HepG2 (cell line): ENCODE measurements around the gene NXPH4. TPM values are rescaled to one million over a fixed set of nuclear protein-coding genes. Genes with fewer than 3 reads are reported as not detected.

Experiments used
- ARID2 ChIP-seq: sonication (generic); formaldehyde crosslinking; IDR thresholded peaks from 2 replicates; pipeline ENCODE4 v1.8.1; 2022; ENCODE audit warnings: mild to moderate bottlenecking, missing genetic modification reagents, borderline replicate concordance
- ATF2 ChIP-seq: sonication (generic); formaldehyde crosslinking; IDR thresholded peaks from 2 replicates; pipeline ENCODE4 v1.4.0; 2020; ENCODE audit warnings: missing genetic modification reagents
- FOXA1 ChIP-seq, 2 experiments: fragments of 450-650 bp in 1 of 2; sonication (generic) in 1 of 2; formaldehyde crosslinking in 1 of 2; IDR thresholded peaks; 2 replicates each; pipeline versions ENCODE4 v1.4.0 to v1.6.1; 2016 to 2020; ENCODE audit warnings: missing genetic modification reagents in 1 of 2
- MAFK ChIP-seq, 2 experiments: IDR thresholded peaks in 1 of 2; conservative IDR thresholded peaks in 1 of 2; 2 replicates each; pipeline ENCODE4 v1.6.1; 2011; ENCODE audit warnings: improper control_type of control experiment in 2 of 2, low read length in 2 of 2
- NR2C2 ChIP-seq: sonication (generic); formaldehyde crosslinking; IDR thresholded peaks from 2 replicates; pipeline ENCODE4 v1.4.0; 2020; ENCODE audit warnings: missing genetic modification reagents, mild to moderate bottlenecking, moderate library complexity, borderline replicate concordance
- PAF1 ChIP-seq: IDR thresholded peaks from 2 replicates; pipeline ENCODE4 v1.6.1; 2016; ENCODE audit warnings: missing genetic modification reagents, missing compliant biosample characterization
- SRSF4 ChIP-seq: fragments of 200-400 bp; formaldehyde crosslinking; IDR thresholded peaks from one replicate; pipeline ENCODE4 v1.6.1; 2018; ENCODE audit warnings: mild to moderate bottlenecking, low read depth, low read length, moderate library complexity; ENCODE audit not compliant: poor library complexity, severe bottlenecking
- TBP ChIP-seq: sonication (generic); formaldehyde crosslinking; IDR thresholded peaks from 2 replicates; pipeline ENCODE4 v1.5.0; 2020; ENCODE audit warnings: missing genetic modification reagents
- ZFP90 ChIP-seq: sonication (generic); formaldehyde crosslinking; IDR thresholded peaks from 2 replicates; pipeline ENCODE4 v1.8.0; 2022; ENCODE audit warnings: missing genetic modification reagents, mild to moderate bottlenecking, inconsistent platforms, borderline replicate concordance
- ZNF225 ChIP-seq: sonication (generic); formaldehyde crosslinking; IDR thresholded peaks from 2 replicates; pipeline ENCODE4 v1.4.0; 2020; ENCODE audit warnings: mild to moderate bottlenecking, missing genetic modification reagents
- ZNF350 ChIP-seq: sonication (generic); formaldehyde crosslinking; IDR thresholded peaks from 2 replicates; pipeline ENCODE4 v1.4.0; 2020; ENCODE audit warnings: mild to moderate bottlenecking, low read depth, missing genetic modification reagents, borderline replicate concordance
- ZNF367 ChIP-seq: sonication (generic); formaldehyde crosslinking; IDR thresholded peaks from 2 replicates; pipeline ENCODE4 v1.4.0; 2020; ENCODE audit warnings: missing genetic modification reagents, borderline replicate concordance
- ZNF570 ChIP-seq: sonication (generic); formaldehyde crosslinking; IDR thresholded peaks from 2 replicates; pipeline ENCODE4 v1.4.0; 2020; ENCODE audit warnings: mild to moderate bottlenecking, missing genetic modification reagents, borderline replicate concordance
- ZNF577 ChIP-seq: sonication (generic); formaldehyde crosslinking; IDR thresholded peaks from 2 replicates; pipeline ENCODE4 v1.4.0; 2020; ENCODE audit warnings: mild to moderate bottlenecking, low read depth, missing genetic modification reagents, borderline replicate concordance
- ZNF703 ChIP-seq: sonication (generic); formaldehyde crosslinking; IDR thresholded peaks from 2 replicates; pipeline ENCODE4 v1.5.1; 2020; ENCODE audit warnings: missing genetic modification reagents, mild to moderate bottlenecking, moderate library complexity, borderline replicate concordance
- ZNF710 ChIP-seq: sonication (generic); formaldehyde crosslinking; IDR thresholded peaks from 2 replicates; pipeline ENCODE4 v1.5.0; 2020; ENCODE audit warnings: mild to moderate bottlenecking, missing genetic modification reagents, borderline replicate concordance
- polyA plus RNA-seq, 8 experiments: library from polyadenylated mRNA; depleted of rRNA in 3 of 8; stranded (reverse) in 7 of 8; unstranded in 1 of 8; fragments of >200 nt; fragmentation: Illumina TruSeq in 4 of 8; extraction: Trizol in 4 of 8; gene quantifications; 2 replicates each; pipeline versions ENCODE4 v1.2.1 to v1.2.3, GENCODE V29; 2011 to 2016; ENCODE audit warnings: low read depth in 4 of 8, missing spikeins in 1 of 8, mixed read lengths in 1 of 8; ENCODE audit not compliant: insufficient read depth in 1 of 8
- total RNA-seq, 5 experiments: library from RNA; depleted of rRNA; stranded (reverse); fragments of >200 nt; fragmentation: Illumina TruSeq; extraction: Trizol; gene quantifications; 2 replicates each; pipeline ENCODE4 v1.2.3, GENCODE V29; 2016; ENCODE audit warnings: low read depth in 1 of 5
- TF ChIP-seq, protein P1 (sequence below): sonication (generic); formaldehyde crosslinking; conservative IDR thresholded peaks from 2 replicates; pipeline ENCODE4 v1.8.0; 2022; ENCODE audit warnings: low read depth, missing genetic modification reagents
- TF ChIP-seq, protein P2 (sequence below): sonication (generic); formaldehyde crosslinking; IDR thresholded peaks from 2 replicates; pipeline ENCODE4 v1.5.0; 2020; ENCODE audit warnings: missing genetic modification reagents
- TF ChIP-seq, protein P3 (sequence below): sonication (generic); formaldehyde crosslinking; IDR thresholded peaks from 2 replicates; pipeline ENCODE4 v1.5.1; 2020; ENCODE audit warnings: mild to moderate bottlenecking, missing genetic modification reagents, borderline replicate concordance

Gene NXPH4
- total and polyA plus RNA-seq, 2 of the 13 experiments (the other 11 are each of a cell fraction or from before 2014, with no cell fraction given): 0.13 TPM; not detected in 1

DNA sequence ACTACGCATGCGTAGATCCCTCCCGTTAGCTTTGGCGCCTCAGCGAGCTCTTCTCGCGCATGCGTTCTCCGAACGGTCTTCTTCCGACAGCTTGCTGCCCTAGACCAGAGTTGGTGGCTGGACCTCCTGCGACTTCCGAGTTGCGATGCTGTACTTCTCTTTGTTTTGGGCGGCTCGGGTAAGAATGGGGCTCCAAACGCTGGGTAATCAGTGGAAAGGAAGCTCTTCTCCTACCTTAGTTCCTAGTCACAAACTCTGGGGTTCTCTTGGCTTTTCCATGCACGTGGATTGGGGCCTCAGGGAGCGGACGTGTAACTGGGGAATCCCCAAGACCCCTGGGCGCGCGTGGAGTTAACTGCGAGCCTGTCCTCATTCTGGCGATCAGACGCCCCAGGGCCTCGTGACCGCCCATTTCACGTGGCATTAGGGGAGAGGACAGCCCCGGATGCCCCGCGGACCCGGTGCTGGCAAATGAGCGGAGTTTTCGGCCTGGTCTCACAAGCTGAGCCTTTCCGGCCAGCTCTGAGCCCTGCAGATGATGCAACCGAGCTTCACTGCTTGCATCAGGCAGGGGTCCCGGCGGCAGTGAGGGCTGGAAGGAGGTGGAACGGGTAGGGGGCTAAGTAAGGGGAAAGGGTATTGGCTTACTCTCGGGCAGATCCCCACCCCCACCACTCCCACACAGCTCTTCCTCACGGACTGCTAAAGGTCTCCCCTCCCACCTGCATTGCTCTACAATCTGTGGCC lies 13.2 kb downstream of the NXPH4 start, which contains the start of gene SHMT2 (continued):
- TF ChIP-seq PAF1 (CRISPR knock-in tag) (no peak), ZFP90 (peak; percentile 63; the same call in 1 of the 2 replicates), ZNF350 (CRISPR knock-in tag) (peak; percentile 75; the same call in 1 of the 2 replicates), ATF2 (CRISPR knock-in tag) (peak; percentile 58; the same call in 1 of the 2 replicates), ZNF577 (CRISPR knock-in tag) (no peak), ZNF703 (no peak), TBP (CRISPR knock-in tag) (0 out of 2 replicates have a peak, but pooled peaks have one; percentile 26), SRSF4 (no peak), ZNF225 (CRISPR knock-in tag) (no peak; the same call in 1 of the 2 replicates), ZNF570 (no peak), NR2C2 (CRISPR knock-in tag) (peak; percentile 56; the same call in 1 of the 2 replicates), MAFK (conservative IDR thresholded peaks at IDR 0.05 in 1 of 2, IDR thresholded peaks at IDR 0.05 in 1 of 2; ENCODE audit: low read length in 2 of 2) (no peak), ARID2 (CRISPR knock-in tag) (no peak), ZNF367 (CRISPR knock-in tag) (no peak), FOXA1 (IDR thresholded peaks at IDR 0.05) (no peak), FOXA1 (CRISPR knock-in tag; IDR thresholded peaks at IDR 0.05) (no peak), ZNF710 (peak; percentile 54; the same call in 1 of the 2 replicates)
- TF ChIP-seq, protein P1, sequence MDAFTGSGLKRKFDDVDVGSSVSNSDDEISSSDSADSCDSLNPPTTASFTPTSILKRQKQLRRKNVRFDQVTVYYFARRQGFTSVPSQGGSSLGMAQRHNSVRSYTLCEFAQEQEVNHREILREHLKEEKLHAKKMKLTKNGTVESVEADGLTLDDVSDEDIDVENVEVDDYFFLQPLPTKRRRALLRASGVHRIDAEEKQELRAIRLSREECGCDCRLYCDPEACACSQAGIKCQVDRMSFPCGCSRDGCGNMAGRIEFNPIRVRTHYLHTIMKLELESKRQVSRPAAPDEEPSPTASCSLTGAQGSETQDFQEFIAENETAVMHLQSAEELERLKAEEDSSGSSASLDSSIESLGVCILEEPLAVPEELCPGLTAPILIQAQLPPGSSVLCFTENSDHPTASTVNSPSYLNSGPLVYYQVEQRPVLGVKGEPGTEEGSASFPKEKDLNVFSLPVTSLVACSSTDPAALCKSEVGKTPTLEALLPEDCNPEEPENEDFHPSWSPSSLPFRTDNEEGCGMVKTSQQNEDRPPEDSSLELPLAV (CRISPR knock-in tag): no peak
- TF ChIP-seq, protein P2, sequence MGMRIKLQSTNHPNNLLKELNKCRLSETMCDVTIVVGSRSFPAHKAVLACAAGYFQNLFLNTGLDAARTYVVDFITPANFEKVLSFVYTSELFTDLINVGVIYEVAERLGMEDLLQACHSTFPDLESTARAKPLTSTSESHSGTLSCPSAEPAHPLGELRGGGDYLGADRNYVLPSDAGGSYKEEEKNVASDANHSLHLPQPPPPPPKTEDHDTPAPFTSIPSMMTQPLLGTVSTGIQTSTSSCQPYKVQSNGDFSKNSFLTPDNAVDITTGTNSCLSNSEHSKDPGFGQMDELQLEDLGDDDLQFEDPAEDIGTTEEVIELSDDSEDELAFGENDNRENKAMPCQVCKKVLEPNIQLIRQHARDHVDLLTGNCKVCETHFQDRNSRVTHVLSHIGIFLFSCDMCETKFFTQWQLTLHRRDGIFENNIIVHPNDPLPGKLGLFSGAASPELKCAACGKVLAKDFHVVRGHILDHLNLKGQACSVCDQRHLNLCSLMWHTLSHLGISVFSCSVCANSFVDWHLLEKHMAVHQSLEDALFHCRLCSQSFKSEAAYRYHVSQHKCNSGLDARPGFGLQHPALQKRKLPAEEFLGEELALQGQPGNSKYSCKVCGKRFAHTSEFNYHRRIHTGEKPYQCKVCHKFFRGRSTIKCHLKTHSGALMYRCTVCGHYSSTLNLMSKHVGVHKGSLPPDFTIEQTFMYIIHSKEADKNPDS (CRISPR knock-in tag): no peak
- TF ChIP-seq, protein P3, sequence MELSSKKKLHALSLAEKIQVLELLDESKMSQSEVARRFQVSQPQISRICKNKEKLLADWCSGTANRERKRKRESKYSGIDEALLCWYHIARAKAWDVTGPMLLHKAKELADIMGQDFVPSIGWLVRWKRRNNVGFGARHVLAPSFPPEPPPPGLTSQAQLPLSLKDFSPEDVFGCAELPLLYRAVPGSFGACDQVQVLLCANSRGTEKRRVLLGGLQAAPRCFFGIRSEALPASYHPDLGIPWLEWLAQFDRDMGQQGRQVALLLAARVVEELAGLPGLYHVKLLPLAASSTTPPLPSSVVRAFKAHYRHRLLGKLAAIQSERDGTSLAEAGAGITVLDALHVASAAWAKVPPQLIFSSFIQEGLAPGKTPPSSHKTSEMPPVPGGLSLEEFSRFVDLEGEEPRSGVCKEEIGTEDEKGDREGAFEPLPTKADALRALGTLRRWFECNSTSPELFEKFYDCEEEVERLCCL: no peak
